HepG2 (cell line): Measurements from ENCODE around the gene DYNLT2B. TPM values are rescaled to one million over a fixed set of nuclear protein-coding genes. Genes with fewer than 3 reads are reported as not detected.

ENCODE experiments used
- ATF3 ChIP-seq: sonication (generic); formaldehyde crosslinking; IDR thresholded peaks from 2 replicates; pipeline ENCODE4 v1.4.0; 2020; ENCODE audit warnings: missing genetic modification reagents
- DZIP1 ChIP-seq: sonication (generic); formaldehyde crosslinking; IDR thresholded peaks from 2 replicates; pipeline ENCODE4 v1.5.0; 2020; ENCODE audit warnings: mild to moderate bottlenecking, missing genetic modification reagents
- FOXJ3 ChIP-seq: sonication (generic); formaldehyde crosslinking; IDR thresholded peaks from 2 replicates; pipeline ENCODE4 v1.4.0; 2020; ENCODE audit warnings: missing genetic modification reagents, mild to moderate bottlenecking, borderline replicate concordance
- FOXP4 ChIP-seq: sonication (generic); formaldehyde crosslinking; IDR thresholded peaks from 2 replicates; pipeline ENCODE4 v1.4.0; 2020; ENCODE audit warnings: missing genetic modification reagents
- HCFC1 ChIP-seq: fragments of 150-350 bp; IDR thresholded peaks from 2 replicates; pipeline ENCODE4 v1.6.1; 2014; ENCODE audit warnings: low read depth, low read length
- HOMEZ ChIP-seq: IDR thresholded peaks from 2 replicates; pipeline ENCODE4 v1.6.1; 2016; ENCODE audit warnings: low read depth
- IKZF1 ChIP-seq: fragments of 450-650 bp; IDR thresholded peaks from 2 replicates; pipeline ENCODE4 v1.7.1; 2016
- IRF9 ChIP-seq: sonication (generic); formaldehyde crosslinking; IDR thresholded peaks from 2 replicates; pipeline ENCODE4 v1.8.0; 2022; ENCODE audit warnings: missing genetic modification reagents, mild to moderate bottlenecking, borderline replicate concordance
- ISL2 ChIP-seq: sonication (generic); formaldehyde crosslinking; IDR thresholded peaks from 2 replicates; pipeline ENCODE4 v1.5.0; 2020; ENCODE audit warnings: missing genetic modification reagents
- RBM22 ChIP-seq: fragments of 200-400 bp; formaldehyde crosslinking; optimal IDR thresholded peaks from 2 replicates; pipeline ENCODE3; 2017; ENCODE audit warnings: mild to moderate bottlenecking, low read length, moderate library complexity
- RNF2 ChIP-seq: fragments of 450-650 bp; conservative IDR thresholded peaks from 2 replicates; pipeline ENCODE4 v1.6.1; 2016; ENCODE audit warnings: low read depth
- SRY ChIP-seq: sonication (generic); formaldehyde crosslinking; IDR thresholded peaks from 2 replicates; pipeline ENCODE4 v1.8.0; 2022; ENCODE audit warnings: mild to moderate bottlenecking, missing genetic modification reagents
- TBX3 ChIP-seq: fragments of 450-650 bp; IDR thresholded peaks from 2 replicates; pipeline ENCODE4 v1.6.1; 2017; ENCODE audit warnings: antibody characterized with exemption, mild to moderate bottlenecking, inconsistent platforms, borderline replicate concordance
- THAP11 ChIP-seq: IDR thresholded peaks from 2 replicates; pipeline ENCODE4 v1.6.1; 2016; ENCODE audit warnings: missing biosample characterization, missing genetic modification reagents
- ZBTB8A ChIP-seq: sonication (generic); formaldehyde crosslinking; IDR thresholded peaks from 2 replicates; pipeline ENCODE4 v1.4.0; 2020; ENCODE audit warnings: mild to moderate bottlenecking, low read depth, missing genetic modification reagents, borderline replicate concordance
- ZKSCAN1 ChIP-seq: fragments of 150-350 bp; IDR thresholded peaks from 2 replicates; pipeline ENCODE4 v1.6.1; 2014; ENCODE audit warnings: low read length
- ZNF639 ChIP-seq: conservative IDR thresholded peaks from 2 replicates; pipeline ENCODE4 v1.6.1; 2018; ENCODE audit warnings: missing genetic modification reagents
- ZNF766 ChIP-seq: sonication (generic); formaldehyde crosslinking; IDR thresholded peaks from 2 replicates; pipeline ENCODE4 v1.5.0; 2020; ENCODE audit warnings: missing genetic modification reagents, borderline replicate concordance
- ZSCAN21 ChIP-seq: sonication (generic); formaldehyde crosslinking; IDR thresholded peaks from 2 replicates; pipeline ENCODE4 v1.8.0; 2022; ENCODE audit warnings: mild to moderate bottlenecking, missing genetic modification reagents, moderate library complexity, borderline replicate concordance
- polyA plus RNA-seq, 8 experiments: library from polyadenylated mRNA; depleted of rRNA in 3 of 8; stranded (reverse) in 7 of 8; unstranded in 1 of 8; fragments of >200 nt; fragmentation: Illumina TruSeq in 4 of 8; extraction: Trizol in 4 of 8; gene quantifications; 2 replicates each; pipeline versions ENCODE4 v1.2.1 to v1.2.3, GENCODE V29; 2011 to 2016; ENCODE audit warnings: low read depth in 4 of 8, missing spikeins in 1 of 8, mixed read lengths in 1 of 8; ENCODE audit not compliant: insufficient read depth in 1 of 8
- total RNA-seq, 5 experiments: library from RNA; depleted of rRNA; stranded (reverse); fragments of >200 nt; fragmentation: Illumina TruSeq; extraction: Trizol; gene quantifications; 2 replicates each; pipeline ENCODE4 v1.2.3, GENCODE V29; 2016; ENCODE audit warnings: low read depth in 1 of 5

The DYNLT2B gene
- total and polyA plus RNA-seq, 2 of the 13 experiments (the other 11 are each of a cell fraction or from before 2014, with no cell fraction given), result 4.0 to 7.0 TPM

GRCh38 chr3:196317687-196318467 is at the start of gene DYNLT2B (continued):
- peak; percentile 69; the same call in 1 of the 2 replicates for TF ChIP-seq DZIP1 (CRISPR knock-in tag)
- no peak for TF ChIP-seq ZBTB8A (CRISPR knock-in tag)
- TF ChIP-seq ATF3, result no peak
- no peak for TF ChIP-seq IKZF1
- no peak for TF ChIP-seq HOMEZ (CRISPR knock-in tag)
- peak; percentile 50 for TF ChIP-seq THAP11
- TF ChIP-seq ISL2 (CRISPR knock-in tag), result no peak
- TF ChIP-seq HCFC1, result no peak
- TF ChIP-seq FOXP4, result no peak
- no peak for TF ChIP-seq FOXJ3 (CRISPR knock-in tag)
- TF ChIP-seq ZNF639 (CRISPR knock-in tag), result peak; percentile 30
- peak; percentile 93; the same call in 1 of the 2 replicates for TF ChIP-seq SRY (CRISPR knock-in tag)
- TF ChIP-seq RBM22, result no peak
- peak; percentile 64; the same call in 1 of the 2 replicates for TF ChIP-seq IRF9 (CRISPR knock-in tag)
- no peak for TF ChIP-seq TBX3
- TF ChIP-seq ZKSCAN1, result no peak
- no peak; the same call in 1 of the 2 replicates for TF ChIP-seq ZNF766 (CRISPR knock-in tag)
- TF ChIP-seq ZSCAN21 (CRISPR knock-in tag), result peak; percentile 58
- TF ChIP-seq RNF2, result no peak
